H1 (cell line): ENCODE data around the gene MYH11. TPM values are rescaled to one million over a fixed set of nuclear protein-coding genes. Genes with fewer than 3 reads are reported as not detected.
A peak's percentile ranks its signal among the peaks of the same experiment; 100 is the strongest.

Experiments used
- CTCF ChIA-PET: fragments of 300-600 bp; sonication (Branson Sonifier 250); formaldehyde crosslinking; loops from one replicate; lab custom pipeline; 2021; ENCODE audit not compliant: partially characterized antibody; lab: Charles Lee
- POLR2A ChIA-PET: fragments of 300-600 bp; sonication (Branson Sonifier 250); formaldehyde crosslinking; loops from one replicate; lab custom pipeline; 2021; ENCODE audit warnings: inconsistent platforms; ENCODE audit not compliant: partially characterized antibody; lab: Charles Lee
- DNase-seq, 2 experiments: peaks; one replicate each; pipeline versions ENCODE4 v3.0.0 to v3.0.0-alpha.2; 2010 to 2022; ENCODE audit warnings: low spot score in 2 of 2, low read depth in 1 of 2, mixed read lengths in 1 of 2
- FAIRE-seq: peaks from 2 replicates; lab custom pipeline; 2011; peaks lifted over from hg19 to GRCh38; lab: Jason Lieb, UNC
- H2AFZ ChIP-seq: 2 replicates; pipeline ENCODE4 v1.8.1; 2012; ENCODE audit warnings: low read length, inconsistent platforms
- H2AK5ac ChIP-seq: 2 replicates; pipeline ENCODE4 v1.6.1; 2013; ENCODE audit warnings: low read depth, low read length
- H2BK120ac ChIP-seq: replicated peaks from 2 replicates; pipeline ENCODE3; 2013; ENCODE audit warnings: low read depth, low read length, inconsistent platforms
- H2BK12ac ChIP-seq: 2 replicates; pipeline ENCODE4 v1.6.1; 2013; ENCODE audit warnings: low read depth, low read length
- H2BK15ac ChIP-seq: 2 replicates; pipeline ENCODE4 v1.6.1; 2013; ENCODE audit warnings: low read length
- H2BK20ac ChIP-seq: 2 replicates; pipeline ENCODE4 v1.6.1; 2013; ENCODE audit warnings: low read length
- H2BK5ac ChIP-seq: 2 replicates; pipeline ENCODE4 v1.6.1; 2013; ENCODE audit warnings: low read depth, low read length
- H3K14ac ChIP-seq: 2 replicates; pipeline ENCODE4 v1.6.1; 2013; ENCODE audit warnings: inconsistent platforms; ENCODE audit not compliant: insufficient read length
- H3K18ac ChIP-seq: 2 replicates; pipeline ENCODE4 v1.6.1; 2013; ENCODE audit warnings: low read length; ENCODE audit errors: extremely low read depth
- H3K23ac ChIP-seq: 2 replicates; pipeline ENCODE4 v1.6.1; 2013; ENCODE audit warnings: inconsistent platforms; ENCODE audit not compliant: insufficient read length
- H3K23me2 ChIP-seq: 2 replicates; pipeline ENCODE4 v1.6.1; 2013; ENCODE audit warnings: low read depth, low read length
- H3K27ac ChIP-seq: 2 replicates; pipeline ENCODE4 v1.6.1; 2011; ENCODE audit warnings: low read depth, low read length, inconsistent platforms
- H3K27me3 ChIP-seq, 4 experiments: replicated peaks in 1 of 4; 1 replicate in 1 of 4; 2 replicates in 3 of 4; pipeline versions ENCODE4 v1.6.1 to v1.8.1; 2011 to 2013; ENCODE audit warnings: low read length in 3 of 4, mild to moderate bottlenecking in 3 of 4, inconsistent platforms in 2 of 4, mixed read lengths in 2 of 4, moderate library complexity in 1 of 4; ENCODE audit not compliant: control insufficient read depth in 3 of 4, insufficient read depth in 3 of 4; ENCODE audit errors: extremely low read depth in 1 of 4
- H3K36me3 ChIP-seq, 4 experiments: 2 replicates each; pipeline versions ENCODE4 v1.6.1 to v1.8.1; 2011 to 2013; ENCODE audit warnings: mild to moderate bottlenecking in 4 of 4, low read length in 3 of 4, moderate library complexity in 2 of 4, control low read depth in 1 of 4, inconsistent platforms in 1 of 4; ENCODE audit not compliant: insufficient read depth in 4 of 4, control insufficient read depth in 2 of 4
- H3K4ac ChIP-seq: replicated peaks from 2 replicates; pipeline ENCODE3; 2013; ENCODE audit warnings: low read length, low read depth, mixed read lengths, inconsistent platforms; ENCODE audit not compliant: insufficient read length
- H3K4me1 ChIP-seq, 4 experiments: replicated peaks in 1 of 4; 1 replicate in 1 of 4; 2 replicates in 3 of 4; pipeline versions ENCODE4 v1.6.1 to v1.8.1; 2011 to 2013; ENCODE audit warnings: low read length in 3 of 4, inconsistent platforms in 2 of 4, mixed read lengths in 1 of 4; ENCODE audit not compliant: insufficient read depth in 4 of 4, control insufficient read depth in 3 of 4
- H3K4me2 ChIP-seq, 2 experiments: 2 replicates each; pipeline versions ENCODE4 v1.6.1 to v1.8.1; 2011 to 2013; ENCODE audit warnings: low read depth in 2 of 2, low read length in 2 of 2, control low read depth in 1 of 2, inconsistent platforms in 1 of 2, mild to moderate bottlenecking in 1 of 2; ENCODE audit not compliant: insufficient read depth in 1 of 2
- H3K4me3 ChIP-seq, 4 experiments: fragments of 200-600, 300-600 bp in 1 of 4; sonication (generic), shearing (Covaris generic), sonication (Bioruptor Twin) in 1 of 4; 2 replicates each; pipeline versions ENCODE4 v1.5.1 to v1.8.1; 2011 to 2016; ENCODE audit warnings: low read length in 4 of 4, low read depth in 3 of 4, control low read depth in 2 of 4, inconsistent platforms in 2 of 4, mild to moderate bottlenecking in 2 of 4, mixed read lengths in 1 of 4, moderate library complexity in 1 of 4; ENCODE audit not compliant: insufficient read depth in 2 of 4; ENCODE audit errors: extremely low read depth in 1 of 4
- H3K56ac ChIP-seq: replicated peaks from 2 replicates; pipeline ENCODE3; 2013; ENCODE audit warnings: low read depth, mild to moderate bottlenecking, mixed read lengths, low read length, inconsistent platforms; ENCODE audit not compliant: insufficient read length
- H3K79me1 ChIP-seq: 2 replicates; pipeline ENCODE4 v1.6.1; 2013; ENCODE audit warnings: low read depth, low read length, control low read depth
- H3K79me2 ChIP-seq, 2 experiments: 2 replicates each; pipeline versions ENCODE4 v1.6.1 to v1.8.1; 2012 to 2013; ENCODE audit warnings: low read length in 2 of 2, mild to moderate bottlenecking in 2 of 2, inconsistent platforms in 1 of 2; ENCODE audit not compliant: insufficient read depth in 2 of 2, control insufficient read depth in 1 of 2
- H3K9ac ChIP-seq, 4 experiments: replicated peaks in 1 of 4; 1 replicate in 1 of 4; 2 replicates in 3 of 4; pipeline versions ENCODE4 v1.6.1 to v1.8.1; 2011 to 2013; ENCODE audit warnings: low read depth in 3 of 4, low read length in 3 of 4, control low read depth in 2 of 4, mild to moderate bottlenecking in 2 of 4, moderate library complexity in 2 of 4, inconsistent platforms in 1 of 4; ENCODE audit errors: extremely low read depth in 1 of 4
- H3K9me3 ChIP-seq, 2 experiments: 2 replicates each; pipeline versions ENCODE4 v1.6.1 to v1.8.1; 2012 to 2013; ENCODE audit warnings: mild to moderate bottlenecking in 2 of 2, moderate library complexity in 2 of 2, control low read depth in 1 of 2, inconsistent platforms in 1 of 2, low read depth in 1 of 2, low read length in 1 of 2, mixed read lengths in 1 of 2; ENCODE audit not compliant: insufficient read depth in 2 of 2
- H4K20me1 ChIP-seq, 2 experiments: replicated peaks in 1 of 2; 2 replicates each; pipeline versions ENCODE3 to v1.8.1; 2011 to 2013; ENCODE audit warnings: inconsistent platforms in 2 of 2, low read length in 2 of 2, mild to moderate bottlenecking in 1 of 2; ENCODE audit not compliant: insufficient read depth in 2 of 2, control insufficient read depth in 1 of 2
- H4K5ac ChIP-seq: 2 replicates; pipeline ENCODE4 v1.6.1; 2013; ENCODE audit warnings: low read length, low read depth, mixed read lengths, inconsistent platforms; ENCODE audit not compliant: insufficient read length
- H4K8ac ChIP-seq: 2 replicates; pipeline ENCODE4 v1.8.0; 2013; ENCODE audit warnings: mild to moderate bottlenecking, moderate library complexity, low read length, inconsistent platforms; ENCODE audit not compliant: insufficient read depth; ENCODE audit errors: extremely low read depth
- H4K91ac ChIP-seq: replicated peaks from 2 replicates; pipeline ENCODE3; 2013; ENCODE audit warnings: low read length, mixed read lengths, inconsistent platforms; ENCODE audit not compliant: insufficient read length
- BACH1 ChIP-seq: IDR thresholded peaks from 2 replicates; pipeline ENCODE4 v1.6.1; 2012; ENCODE audit warnings: low read length, improper control_type of control experiment
- BCL11A ChIP-seq, 2 experiments: IDR thresholded peaks; one replicate each; pipeline ENCODE4 v1.6.1; 2011; ENCODE audit warnings: low read depth in 2 of 2, low read length in 2 of 2, mild to moderate bottlenecking in 2 of 2
- CBX5 ChIP-seq: fragments of 300-800, 300-1000 bp; sonication (generic); IDR thresholded peaks from 2 replicates; pipeline ENCODE4 v1.7.1; 2016; ENCODE audit warnings: antibody characterized with exemption, low read length, low read depth
- RAD21 ChIP-seq, 2 experiments: IDR thresholded peaks in 1 of 2; conservative IDR thresholded peaks in 1 of 2; 2 replicates each; pipeline ENCODE4 v1.6.1; 2011; ENCODE audit warnings: low read depth in 2 of 2, low read length in 2 of 2, improper control_type of control experiment in 1 of 2, inconsistent platforms in 1 of 2, mild to moderate bottlenecking in 1 of 2, moderate library complexity in 1 of 2
- SIN3A ChIP-seq, 2 experiments: IDR thresholded peaks in 1 of 2; conservative IDR thresholded peaks in 1 of 2; 2 replicates each; pipeline ENCODE4 v1.6.1; 2011 to 2012; ENCODE audit warnings: low read length in 2 of 2, improper control_type of control experiment in 1 of 2, low read depth in 1 of 2, mild to moderate bottlenecking in 1 of 2
- TCF12 ChIP-seq: IDR thresholded peaks from 2 replicates; pipeline ENCODE4 v1.6.1; 2011; ENCODE audit warnings: low read depth, mild to moderate bottlenecking, low read length
- WGBS, 2 experiments: shearing (Covaris generic) in 1 of 2; methylation state at CpG; one replicate each; pipeline versions ENCODE4 v1.1.6 to v1.1.7; 2013 to 2015; ENCODE audit warnings: low lambda C conversion rate in 2 of 2, mixed read lengths in 2 of 2, inconsistent platforms in 1 of 2, low coverage in 1 of 2, missing lambda C conversion rate in 1 of 2; ENCODE audit not compliant: insufficient replicate concordance in 2 of 2, insufficient coverage in 1 of 2, insufficient read length in 1 of 2; ENCODE audit errors: extremely low coverage in 1 of 2, missing lambda C conversion rate in 1 of 2; 5-methylcytosine and 5-hydroxymethylcytosine counted together
- polyA plus RNA-seq, 7 experiments: library from polyadenylated mRNA; depleted of rRNA in 3 of 7; stranded (reverse) in 5 of 7; unstranded in 2 of 7; fragments of >200 nt in 5 of 7; fragments of 200-250 nt in 2 of 7; gene quantifications; 1 replicate in 5 of 7; 2 replicates in 1 of 7; 4 replicates in 1 of 7; pipeline versions ENCODE4 v1.2.1 to v1.2.3, GENCODE V29; 2011 to 2013; ENCODE audit warnings: missing spikeins in 2 of 7, mixed read lengths in 2 of 7
- total RNA-seq: library from RNA; stranded (reverse); fragmentation: NEBNext Ultra II Directional; extraction: Animal tissue kit (Norgen Biotek cat#: 25700); gene quantifications from 2 replicates; pipeline ENCODE4 v1.2.1, GENCODE V29; 2021
- TF ChIP-seq, protein P1 (sequence below): IDR thresholded peaks from 2 replicates; pipeline ENCODE4 v1.6.1; 2011; ENCODE audit warnings: low read length, improper control_type of control experiment
- TF ChIP-seq, protein P2 (sequence below): IDR thresholded peaks from 2 replicates; pipeline ENCODE4 v1.6.1; 2012; ENCODE audit warnings: inconsistent platforms
- TF ChIP-seq, protein P3 (sequence below): IDR thresholded peaks from 2 replicates; pipeline ENCODE4 v1.6.1; 2012; ENCODE audit warnings: inconsistent platforms

MYH11 gene
- total and polyA plus RNA-seq, 2 of the 8 experiments (the other 6 are each of a cell fraction or from before 2014, with no cell fraction given) = 0.11 to 0.78 TPM

DNA sequence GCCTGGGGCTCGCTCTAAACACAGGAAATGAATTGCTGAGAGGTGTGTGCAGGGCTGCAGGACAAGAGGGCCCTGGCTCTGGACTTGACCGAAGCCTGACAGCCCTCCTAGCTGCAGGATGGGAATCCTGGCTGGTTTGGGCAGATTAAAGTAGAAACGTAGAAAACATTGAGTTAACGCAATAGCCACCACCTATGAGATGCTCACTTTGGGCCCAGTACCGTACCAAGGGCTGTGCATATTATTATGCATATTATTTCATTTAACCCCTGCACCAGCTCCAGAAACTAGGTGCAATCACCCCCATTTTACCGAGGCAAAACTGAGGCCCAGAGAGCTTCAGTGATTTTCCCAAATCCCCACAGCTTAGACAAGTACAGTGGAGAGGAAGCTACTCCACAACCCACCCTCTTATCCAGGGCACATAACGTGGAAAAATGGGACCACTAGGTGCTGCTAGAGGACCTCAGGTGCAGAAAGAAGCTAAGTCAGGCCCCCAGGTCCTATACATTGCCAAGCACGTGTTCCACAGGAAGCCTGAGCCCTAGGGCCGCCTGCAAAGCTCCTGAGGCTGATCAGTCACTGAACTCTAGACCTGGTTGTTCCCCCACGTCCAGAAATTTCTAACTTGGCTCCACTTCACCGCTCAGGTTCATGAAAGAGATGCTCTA lies 79.2 kb downstream of the MYH11 start:
- H3K23me2 ChIP-seq = no peaks in the 10 kb centered on the region
- H3K9ac ChIP-seq = no peak overlapping the region
- peaks cover 0 to 6% (median 0%) of the 10 kb centered on the region in 4 experiments; a peak in 2 of 7 replicates for H3K27me3 ChIP-seq
- ChIA-PET POLR2A (interaction anchor here (0.8 to 1.0 kb wide), 2 partner anchors 12 to 76 kb away, joined by 3 read pairs; no protein-coding TSS in a partner anchor), CTCF (interaction anchor here (0.5 to 3.2 kb wide), 34 partner anchors 9 to 404 kb away, joined by 3 to 44 read pairs (median 4); no protein-coding TSS in a partner anchor)
- H3K18ac ChIP-seq = no peak overlapping the region
- H2AK5ac ChIP-seq = no peak overlapping the region
- H4K91ac ChIP-seq = no peak overlapping the region
- H3K4ac ChIP-seq = no peak overlapping the region
- no peak overlapping the region for H4K5ac ChIP-seq
- H2BK120ac ChIP-seq = no peak overlapping the region
- H3K27ac ChIP-seq = no peak overlapping the region
- no peak overlapping the region for H2BK5ac ChIP-seq
- DNase-seq = peak; percentile 41 to 51
- 64% methylated on average over 11 of the region's 11 CpGs; no CpG with 5 or more reads in 1 of the 2 experiments for WGBS, 2 experiments
- no peak overlapping the region for H3K23ac ChIP-seq
- no peaks in the 10 kb centered on the region for H3K4me1 ChIP-seq
- H3K36me3 ChIP-seq = no peaks in the 10 kb centered on the region
- H3K79me1 ChIP-seq = no peaks in the 10 kb centered on the region
- no peak overlapping the region for H3K56ac ChIP-seq
- no peaks in the 10 kb centered on the region for H3K79me2 ChIP-seq
- no peak overlapping the region for H2BK15ac ChIP-seq
- no peak overlapping the region for H3K4me3 ChIP-seq
- H3K4me2 ChIP-seq = no peak overlapping the region
- H4K20me1 ChIP-seq = no peaks in the 10 kb centered on the region
- no peak overlapping the region for H3K14ac ChIP-seq
- H2BK20ac ChIP-seq = no peak overlapping the region
- peak overlapping the region; percentile 79 for H2AFZ ChIP-seq
- H2BK12ac ChIP-seq = no peak overlapping the region
- FAIRE-seq = no peak
- H4K8ac ChIP-seq = no peak overlapping the region
- H3K9me3 ChIP-seq = no peaks in the 10 kb centered on the region
- TF ChIP-seq, protein P1, sequence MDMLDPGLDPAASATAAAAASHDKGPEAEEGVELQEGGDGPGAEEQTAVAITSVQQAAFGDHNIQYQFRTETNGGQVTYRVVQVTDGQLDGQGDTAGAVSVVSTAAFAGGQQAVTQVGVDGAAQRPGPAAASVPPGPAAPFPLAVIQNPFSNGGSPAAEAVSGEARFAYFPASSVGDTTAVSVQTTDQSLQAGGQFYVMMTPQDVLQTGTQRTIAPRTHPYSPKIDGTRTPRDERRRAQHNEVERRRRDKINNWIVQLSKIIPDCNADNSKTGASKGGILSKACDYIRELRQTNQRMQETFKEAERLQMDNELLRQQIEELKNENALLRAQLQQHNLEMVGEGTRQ = 0 out of 2 replicates have a peak, but pooled peaks have one; percentile 21
- TF ChIP-seq CBX5 (no peak), BCL11A (IDR thresholded peaks at IDR 0.05; ENCODE audit: low read depth in 2 of 2, low read length in 2 of 2) (no peak), SIN3A (conservative IDR thresholded peaks at IDR 0.05 in 1 of 2, IDR thresholded peaks at IDR 0.05 in 1 of 2; ENCODE audit: low read depth in 1 of 2, low read length in 2 of 2) (peak in 1 of 2 experiments; percentile 60; a peak in 1 of 4 replicates), BACH1 (peak; percentile 57; the same call in 1 of the 2 replicates), TCF12 (0 out of 2 replicates have a peak, but pooled peaks have one; percentile 23), RAD21 (IDR thresholded peaks at IDR 0.05 in 1 of 2, conservative IDR thresholded peaks at IDR 0.05 in 1 of 2; ENCODE audit: low read depth in 2 of 2, low read length in 2 of 2) (peak; percentile 95 to 96)
- TF ChIP-seq, protein P2, sequence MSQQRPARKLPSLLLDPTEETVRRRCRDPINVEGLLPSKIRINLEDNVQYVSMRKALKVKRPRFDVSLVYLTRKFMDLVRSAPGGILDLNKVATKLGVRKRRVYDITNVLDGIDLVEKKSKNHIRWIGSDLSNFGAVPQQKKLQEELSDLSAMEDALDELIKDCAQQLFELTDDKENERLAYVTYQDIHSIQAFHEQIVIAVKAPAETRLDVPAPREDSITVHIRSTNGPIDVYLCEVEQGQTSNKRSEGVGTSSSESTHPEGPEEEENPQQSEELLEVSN = peak; percentile 50
- TF ChIP-seq, protein P3, sequence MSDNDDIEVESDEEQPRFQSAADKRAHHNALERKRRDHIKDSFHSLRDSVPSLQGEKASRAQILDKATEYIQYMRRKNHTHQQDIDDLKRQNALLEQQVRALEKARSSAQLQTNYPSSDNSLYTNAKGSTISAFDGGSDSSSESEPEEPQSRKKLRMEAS = peak; percentile 90
